ENCODE measurements around the gene AASS. TPM values are rescaled to one million over a fixed set of nuclear protein-coding genes. Genes with fewer than 3 reads are reported as not detected.

Gene AASS
- total and polyA plus RNA-seq, 2 donors (not counting 3 experiments of a cell fraction or from before 2014, with no cell fraction given) = 11.1 to 27.8 TPM

DNA sequence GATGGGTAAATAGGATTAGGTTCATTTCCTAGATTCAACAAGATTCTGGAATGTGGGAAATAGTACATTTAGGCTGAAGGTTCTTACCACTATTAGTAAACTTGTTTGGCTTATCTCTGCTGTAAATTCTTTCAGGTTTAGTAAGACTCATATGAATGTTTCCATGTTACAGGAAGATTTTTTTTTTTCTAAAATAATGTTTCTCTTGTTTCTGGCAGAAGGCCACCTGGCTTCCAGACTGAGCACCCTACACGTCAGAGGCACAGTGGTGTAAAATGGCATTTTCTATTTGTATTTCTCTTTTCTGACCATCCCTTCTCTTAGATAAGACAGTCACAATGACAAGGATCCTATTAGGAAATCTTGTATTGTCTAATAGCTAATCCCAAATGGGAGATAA, 22.7 kb upstream of the AASS start:
- FAIRE-seq (peak; percentile 59), DNase-seq (ENCODE audit: low read depth, low spot score) (peak; percentile 63)
- no peak overlapping the region for H3K9ac ChIP-seq (replicated peaks; ENCODE audit: extremely low read depth, insufficient read depth, low read length)
- TF ChIP-seq POLR2A (IDR thresholded peaks at IDR 0.05; ENCODE audit: low read depth, low read length) = no peak
- TF ChIP-seq GATA2 (IDR thresholded peaks at IDR 0.05; ENCODE audit: insufficient read depth, insufficient read length, low read depth, low read length) = peak; percentile 58
- POLR2A ChIA-PET = no interaction called here
- intact Hi-C loops (cut with micrococcal nuclease) = no loop called here
- H3K79me2 ChIP-seq (ENCODE audit: control insufficient read depth, insufficient read depth, low read length) = no peaks in the 10 kb centered on the region
- H3K36me3 ChIP-seq (ENCODE audit: control insufficient read depth in 2 of 2, extremely low read depth in 1 of 2, insufficient read depth in 2 of 2, low read length in 2 of 2) = no peaks in the 10 kb centered on the region
- H3K9me1 ChIP-seq (replicated peaks; ENCODE audit: control insufficient read depth, extremely low read depth, insufficient read depth, low read length) = no peaks in the 10 kb centered on the region
- CTCF ChIA-PET = interaction anchor here (1.1 to 1.6 kb wide), 2 partner anchors 10 to 30 kb away, joined by 4 to 5 read pairs; no protein-coding TSS in a partner anchor
- no TSS peak for BruUV-seq (replicated peaks)
- no peaks in the 10 kb centered on the region for H3K27me3 ChIP-seq (ENCODE audit: control insufficient read depth in 2 of 2, insufficient read depth in 2 of 2, low read length in 2 of 2)
- peak overlapping the region; percentile 62 for H3K4me2 ChIP-seq (ENCODE audit: insufficient read depth, low read length)
- H3K4me1 ChIP-seq (ENCODE audit: control insufficient read depth, extremely low read depth, insufficient read depth, low read length) = peaks cover 7% of the 10 kb centered on the region
- no peaks in the 10 kb centered on the region for H3K9me3 ChIP-seq (replicated peaks; ENCODE audit: control insufficient read depth, insufficient read depth, low read length)
- no peak overlapping the region for H2AFZ ChIP-seq (ENCODE audit: low read depth, low read length)
- dilution Hi-C loops (cut with MboI; ENCODE audit: extremely low pct_ligation_motif_present, low sequenced_read_pairs) = no loop called here
- H4K20me1 ChIP-seq (replicated peaks; ENCODE audit: control insufficient read depth, extremely low read depth, insufficient read depth, low read length) = no peaks in the 10 kb centered on the region
- H3K27ac ChIP-seq (ENCODE audit: insufficient read depth, low read depth, low read length) = no peak overlapping the region
- H3K4me3 ChIP-seq (replicated peaks in 1 of 3; ENCODE audit: insufficient read depth in 1 of 3, low read depth in 1 of 3, low read length in 3 of 3) = no peak overlapping the region

DNA sequence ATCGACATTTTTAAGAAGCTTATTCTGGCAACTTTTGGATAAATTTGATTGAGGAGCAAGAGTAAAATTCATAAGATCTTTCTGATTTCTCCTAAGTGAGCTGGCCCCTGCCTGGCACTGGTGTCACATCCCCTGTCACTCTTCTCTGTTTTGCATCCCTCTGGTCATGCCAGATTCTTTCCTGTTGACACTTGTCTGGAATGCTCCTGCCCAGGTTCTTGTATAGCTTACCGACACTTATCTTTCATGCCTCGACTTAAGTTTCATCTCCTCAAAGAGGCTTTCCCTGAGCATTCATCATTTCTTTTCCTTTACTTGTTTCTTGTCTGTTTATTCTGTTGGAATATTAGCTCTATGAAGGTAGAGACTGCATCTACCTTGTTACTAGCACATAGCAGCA, 22.2 kb upstream of the AASS start:
- ChIA-PET POLR2A (no interaction called here), CTCF (interaction anchor here (1.4 to 1.6 kb wide), 3 partner anchors 11 to 168 kb away, joined by 3 to 4 read pairs (median 3); no protein-coding TSS in a partner anchor)
- BruUV-seq (replicated peaks) = no TSS peak
- dilution Hi-C loops (cut with MboI; ENCODE audit: extremely low pct_ligation_motif_present, low sequenced_read_pairs) = no loop called here
- Histone ChIP-seq H3K4me3 (replicated peaks in 1 of 3; ENCODE audit: insufficient read depth in 1 of 3, low read depth in 1 of 3, low read length in 3 of 3) (no peak overlapping the region), H3K27ac (ENCODE audit: insufficient read depth, low read depth, low read length) (no peak overlapping the region), H3K9me3 (replicated peaks; ENCODE audit: control insufficient read depth, insufficient read depth, low read length) (no peaks in the 10 kb centered on the region), H2AFZ (ENCODE audit: low read depth, low read length) (peak overlapping the region; percentile 42), H4K20me1 (replicated peaks; ENCODE audit: control insufficient read depth, extremely low read depth, insufficient read depth, low read length) (no peaks in the 10 kb centered on the region), H3K9ac (replicated peaks; ENCODE audit: extremely low read depth, insufficient read depth, low read length) (no peak overlapping the region), H3K4me2 (ENCODE audit: insufficient read depth, low read length) (peak overlapping the region; percentile 62), H3K79me2 (ENCODE audit: control insufficient read depth, insufficient read depth, low read length) (no peaks in the 10 kb centered on the region), H3K36me3 (ENCODE audit: control insufficient read depth in 2 of 2, extremely low read depth in 1 of 2, insufficient read depth in 2 of 2, low read length in 2 of 2) (no peaks in the 10 kb centered on the region), H3K27me3 (ENCODE audit: control insufficient read depth in 2 of 2, insufficient read depth in 2 of 2, low read length in 2 of 2) (no peaks in the 10 kb centered on the region), H3K4me1 (ENCODE audit: control insufficient read depth, extremely low read depth, insufficient read depth, low read length) (peaks cover 7% of the 10 kb centered on the region), H3K9me1 (replicated peaks; ENCODE audit: control insufficient read depth, extremely low read depth, insufficient read depth, low read length) (no peaks in the 10 kb centered on the region)
- FAIRE-seq (no peak), DNase-seq (ENCODE audit: low read depth, low spot score) (no peak)
- intact Hi-C loops (cut with micrococcal nuclease) = no loop called here
- no peak for TF ChIP-seq POLR2A (IDR thresholded peaks at IDR 0.05; ENCODE audit: low read depth, low read length)
- TF ChIP-seq MYC (IDR thresholded peaks at IDR 0.05; ENCODE audit: low read depth, low read length) = no peak
- TF ChIP-seq FOS (IDR thresholded peaks at IDR 0.05; ENCODE audit: borderline replicate concordance, insufficient read depth, low read length) = no peak
- no peak for TF ChIP-seq POLR2AphosphoS5 (IDR thresholded peaks at IDR 0.05; ENCODE audit: insufficient read depth, low read depth, low read length)
- TF ChIP-seq JUN (IDR thresholded peaks at IDR 0.05; ENCODE audit: borderline replicate concordance, insufficient read depth, insufficient read length, low read depth) = no peak
- TF ChIP-seq EZH2 (IDR thresholded peaks at IDR 0.05; ENCODE audit: borderline replicate concordance, low read depth, low read length, severe bottlenecking) = no peak
- TF ChIP-seq, protein P1, sequence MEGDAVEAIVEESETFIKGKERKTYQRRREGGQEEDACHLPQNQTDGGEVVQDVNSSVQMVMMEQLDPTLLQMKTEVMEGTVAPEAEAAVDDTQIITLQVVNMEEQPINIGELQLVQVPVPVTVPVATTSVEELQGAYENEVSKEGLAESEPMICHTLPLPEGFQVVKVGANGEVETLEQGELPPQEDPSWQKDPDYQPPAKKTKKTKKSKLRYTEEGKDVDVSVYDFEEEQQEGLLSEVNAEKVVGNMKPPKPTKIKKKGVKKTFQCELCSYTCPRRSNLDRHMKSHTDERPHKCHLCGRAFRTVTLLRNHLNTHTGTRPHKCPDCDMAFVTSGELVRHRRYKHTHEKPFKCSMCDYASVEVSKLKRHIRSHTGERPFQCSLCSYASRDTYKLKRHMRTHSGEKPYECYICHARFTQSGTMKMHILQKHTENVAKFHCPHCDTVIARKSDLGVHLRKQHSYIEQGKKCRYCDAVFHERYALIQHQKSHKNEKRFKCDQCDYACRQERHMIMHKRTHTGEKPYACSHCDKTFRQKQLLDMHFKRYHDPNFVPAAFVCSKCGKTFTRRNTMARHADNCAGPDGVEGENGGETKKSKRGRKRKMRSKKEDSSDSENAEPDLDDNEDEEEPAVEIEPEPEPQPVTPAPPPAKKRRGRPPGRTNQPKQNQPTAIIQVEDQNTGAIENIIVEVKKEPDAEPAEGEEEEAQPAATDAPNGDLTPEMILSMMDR (IDR thresholded peaks at IDR 0.05; ENCODE audit: extremely low read depth in 1 of 2, insufficient read depth in 1 of 2, low read depth in 1 of 2, low read length in 2 of 2) = no peak
- no peak for TF ChIP-seq GATA2 (IDR thresholded peaks at IDR 0.05; ENCODE audit: insufficient read depth, insufficient read length, low read depth, low read length)
- TF ChIP-seq, protein P2, sequence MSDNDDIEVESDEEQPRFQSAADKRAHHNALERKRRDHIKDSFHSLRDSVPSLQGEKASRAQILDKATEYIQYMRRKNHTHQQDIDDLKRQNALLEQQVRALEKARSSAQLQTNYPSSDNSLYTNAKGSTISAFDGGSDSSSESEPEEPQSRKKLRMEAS (IDR thresholded peaks at IDR 0.05; ENCODE audit: insufficient read depth, insufficient read length) = no peak

Measured in endothelial cell of umbilical vein (primary cell).